HG02798 (cell line): ENCODE measurements around the gene DEAF1.

Experiments used
- ATAC-seq: cut with Tn5 transposase; IDR thresholded peaks from one replicate; pipeline ENCODE4 v1.9.1; 2021; ENCODE audit warnings: mild to moderate bottlenecking; ENCODE audit not compliant: unreplicated experiment, poor library complexity

DEAF1 gene

GRCh38 chr11:601573-602245 lies 93.3 kb downstream of the DEAF1 start:
- ATAC-seq, result no peak

GRCh38 chr11:598005-598680 lies 96.9 kb downstream of the DEAF1 start:
- ATAC-seq, result no peak

- ATAC-seq, result no peak
Observed at GRCh38 chr11:597166-597725, 97.8 kb downstream of the DEAF1 start.

- ATAC-seq, result no peak
Observed at GRCh38 chr11:596374-596773, 98.6 kb downstream of the DEAF1 start.

- no peak for ATAC-seq
Observed at GRCh38 chr11:595400-595799, 99.6 kb downstream of the DEAF1 start.
